ENCODE measurements around the gene EVPLL.
"Not testable (repeated sequence)": the region's sequence is repeated elsewhere in the genome, so short reads cannot be mapped to it uniquely, and the experiment has no call there.

EVPLL gene

GRCh38 chr17:18379246-18380146 is 1.9 kb downstream of the EVPLL start:
- no peak for DNase-seq

- DNase-seq, result no peak
Observed at GRCh38 chr17:18380471-18381157, 3.0 kb downstream of the EVPLL start.

GRCh38 chr17:18381158-18381952 is 3.8 kb downstream of the EVPLL start:
- no peak for DNase-seq

- no peak for DNase-seq
Observed at GRCh38 chr17:18381953-18382245, 4.3 kb downstream of the EVPLL start.

- no peak for DNase-seq
Observed at GRCh38 chr17:18382441-18383078, 5.0 kb downstream of the EVPLL start.

- peak; percentile 23 for DNase-seq
Observed at GRCh38 chr17:18383079-18383481, 5.5 kb downstream of the EVPLL start.

- DNase-seq, result not testable (repeated sequence)
Observed at GRCh38 chr17:18384271-18384670, 6.7 kb downstream of the EVPLL start.

GRCh38 chr17:18387583-18387982 is 10.0 kb downstream of the EVPLL start:
- not testable (repeated sequence) for DNase-seq

GRCh38 chr17:18388266-18388665 is 10.7 kb downstream of the EVPLL start:
- DNase-seq, result not testable (repeated sequence)

- DNase-seq, result not testable (repeated sequence)
Observed at GRCh38 chr17:18388728-18389127, 11.2 kb downstream of the EVPLL start.

GRCh38 chr17:18401872-18402590 is 24.5 kb downstream of the EVPLL start:
- not testable (repeated sequence) for DNase-seq

GRCh38 chr17:18403166-18403565 is 25.6 kb downstream of the EVPLL start:
- DNase-seq, result not testable (repeated sequence)

- not testable (repeated sequence) for DNase-seq
Observed at GRCh38 chr17:18403604-18404003, 26.0 kb downstream of the EVPLL start.

GRCh38 chr17:18408906-18409305 is 31.3 kb downstream of the EVPLL start:
- not testable (repeated sequence) for DNase-seq

GRCh38 chr17:18409321-18409720 is 31.7 kb downstream of the EVPLL start:
- DNase-seq, result not testable (repeated sequence)

GRCh38 chr17:18410736-18411135 is 33.2 kb downstream of the EVPLL start:
- DNase-seq, result not testable (repeated sequence)

GRCh38 chr17:18411377-18411864 is 33.8 kb downstream of the EVPLL start:
- DNase-seq, result peak; percentile 45

GRCh38 chr17:18412001-18412538 is 34.5 kb downstream of the EVPLL start:
- DNase-seq, result not testable (repeated sequence)

GRCh38 chr17:18421521-18421920 is 43.9 kb downstream of the EVPLL start:
- not testable (repeated sequence) for DNase-seq

- not testable (repeated sequence) for DNase-seq
Observed at GRCh38 chr17:18422464-18422863, 44.9 kb downstream of the EVPLL start.

GRCh38 chr17:18423015-18423414 is 45.4 kb downstream of the EVPLL start:
- not testable (repeated sequence) for DNase-seq

GRCh38 chr17:18425593-18425992 is 48.0 kb downstream of the EVPLL start:
- not testable (repeated sequence) for DNase-seq

Measured in activated T-cell treated with anti-CD3 and anti-CD28 coated beads, Interleukin-2, amount 50 U/mL, for 1 hour (primary cell).